WTC11 (cell line): ENCODE measurements around the gene ABCB11. TPM values are rescaled to one million over a fixed set of nuclear protein-coding genes. Genes with fewer than 3 reads are reported as not detected.

Experiments used
- ATAC-seq: fragments of 200-7000 bp; cut with Tn5 transposase; 2 replicates; pipeline ENCODE4 v1.10.0; 2021; ENCODE audit warnings: mild to moderate bottlenecking, moderate library complexity
- CTCF ChIA-PET: fragments of 300-600 bp; sonication (Branson Sonifier 250); formaldehyde crosslinking; loops from one replicate; lab custom pipeline; 2021; ENCODE audit warnings: antibody characterized with exemption; lab: Charles Lee
- POLR2A ChIA-PET: fragments of 350-600 bp; sonication (Branson Sonifier 250); formaldehyde crosslinking; loops from one replicate; lab custom pipeline; 2021; ENCODE audit warnings: antibody characterized with exemption; lab: Charles Lee
- DNase-seq: peaks from one replicate; pipeline ENCODE4 v3.0.0; 2021; ENCODE audit warnings: low spot score
- H3K27ac Mint-ChIP-seq: 2 replicates; pipeline ENCODE4 v1.8.0; 2021; ENCODE audit warnings: mixed read lengths
- H3K27me3 Mint-ChIP-seq: 2 replicates; pipeline ENCODE4 v1.8.0; 2021; ENCODE audit warnings: low read depth, mild to moderate bottlenecking, moderate library complexity, mixed read lengths
- H3K36me3 Mint-ChIP-seq: 2 replicates; pipeline ENCODE4 v1.8.0; 2021; ENCODE audit warnings: mixed read lengths
- H3K4me1 Mint-ChIP-seq: 2 replicates; pipeline ENCODE4 v1.8.0; 2022; ENCODE audit warnings: mixed read lengths
- H3K4me3 Mint-ChIP-seq: 2 replicates; pipeline ENCODE4 v1.8.0; 2021; ENCODE audit warnings: mild to moderate bottlenecking, moderate library complexity, mixed read lengths
- H3K9me3 Mint-ChIP-seq: 2 replicates; pipeline ENCODE4 v1.8.0; 2021; ENCODE audit warnings: mixed read lengths
- ATF1 ChIP-seq: sonication (generic); formaldehyde crosslinking; IDR thresholded peaks from 2 replicates; pipeline ENCODE4 v1.8.1; 2023; ENCODE audit warnings: mild to moderate bottlenecking, moderate library complexity, missing genetic modification reagents
- CREB1 ChIP-seq: sonication (generic); formaldehyde crosslinking; IDR thresholded peaks from 2 replicates; pipeline ENCODE4 v1.8.0; 2023; ENCODE audit warnings: mild to moderate bottlenecking, missing genetic modification reagents
- CREM ChIP-seq: sonication (generic); formaldehyde crosslinking; IDR thresholded peaks from 2 replicates; pipeline ENCODE4 v1.8.1; 2022; ENCODE audit warnings: mild to moderate bottlenecking, missing genetic modification reagents, moderate library complexity
- ELF4 ChIP-seq: sonication (generic); formaldehyde crosslinking; IDR thresholded peaks from 2 replicates; pipeline ENCODE4 v1.8.1; 2022; ENCODE audit warnings: low read depth, mild to moderate bottlenecking, moderate library complexity, missing genetic modification reagents
- FOXJ3 ChIP-seq: sonication (generic); formaldehyde crosslinking; IDR thresholded peaks from 2 replicates; pipeline ENCODE4 v1.9.0; 2021; ENCODE audit warnings: missing genetic modification reagents, mild to moderate bottlenecking, borderline replicate concordance
- FOXK1 ChIP-seq: sonication (generic); formaldehyde crosslinking; IDR thresholded peaks from 2 replicates; pipeline ENCODE4 v1.8.0; 2022; ENCODE audit warnings: mild to moderate bottlenecking, moderate library complexity, missing genetic modification reagents
- FOXP1 ChIP-seq: sonication (generic); formaldehyde crosslinking; IDR thresholded peaks from 2 replicates; pipeline ENCODE4 v1.8.0; 2022; ENCODE audit warnings: missing genetic modification reagents, mild to moderate bottlenecking, moderate library complexity, borderline replicate concordance
- JUN ChIP-seq: sonication (generic); formaldehyde crosslinking; IDR thresholded peaks from 2 replicates; pipeline ENCODE4 v1.8.0; 2023; ENCODE audit warnings: mild to moderate bottlenecking, missing genetic modification reagents
- MXD4 ChIP-seq: fragments of 250-450 bp; sonication (Bioruptor Pico); IDR thresholded peaks from 2 replicates; pipeline ENCODE4 v1.8.0; 2021; ENCODE audit warnings: mild to moderate bottlenecking, moderate library complexity, borderline replicate concordance
- MYBL2 ChIP-seq: sonication (generic); formaldehyde crosslinking; IDR thresholded peaks from 2 replicates; pipeline ENCODE4 v1.8.1; 2023; ENCODE audit warnings: mild to moderate bottlenecking, moderate library complexity, missing genetic modification reagents
- NFATC4 ChIP-seq: fragments of 250-450 bp; sonication (Bioruptor Pico); IDR thresholded peaks from 2 replicates; pipeline ENCODE4 v1.9.0; 2021; ENCODE audit warnings: mild to moderate bottlenecking
- RELA ChIP-seq: sonication (generic); formaldehyde crosslinking; IDR thresholded peaks from 2 replicates; pipeline ENCODE4 v1.8.1; 2022; ENCODE audit warnings: missing genetic modification reagents, mild to moderate bottlenecking, borderline replicate concordance
- RORB ChIP-seq: fragments of 250-450 bp; sonication (Bioruptor Pico); IDR thresholded peaks from 2 replicates; pipeline ENCODE4 v1.9.0; 2021; ENCODE audit warnings: mild to moderate bottlenecking
- TEAD1 ChIP-seq: sonication (generic); formaldehyde crosslinking; IDR thresholded peaks from 2 replicates; pipeline ENCODE4 v1.8.0; 2022; ENCODE audit warnings: mild to moderate bottlenecking, missing genetic modification reagents
- ZNF138 ChIP-seq: sonication (generic); formaldehyde crosslinking; conservative IDR thresholded peaks from 2 replicates; pipeline ENCODE4 v1.8.1; 2022; ENCODE audit warnings: mild to moderate bottlenecking, moderate library complexity, missing genetic modification reagents
- ZNF263 ChIP-seq: sonication (generic); formaldehyde crosslinking; IDR thresholded peaks from 2 replicates; pipeline ENCODE4 v1.8.1; 2022; ENCODE audit warnings: low read depth, mild to moderate bottlenecking, moderate library complexity, missing genetic modification reagents
- ZNF281 ChIP-seq: sonication (generic); formaldehyde crosslinking; IDR thresholded peaks from 2 replicates; pipeline ENCODE4 v1.8.0; 2023; ENCODE audit warnings: mild to moderate bottlenecking, missing genetic modification reagents
- ZNF416 ChIP-seq: fragments of 250-450 bp; sonication (Bioruptor Pico); IDR thresholded peaks from 2 replicates; pipeline ENCODE4 v1.9.0; 2021; ENCODE audit warnings: mild to moderate bottlenecking, inconsistent platforms
- ZNF423 ChIP-seq: fragments of 250-450 bp; sonication (Bioruptor Pico); IDR thresholded peaks from 2 replicates; pipeline ENCODE4 v2.1.2; 2022; ENCODE audit warnings: mild to moderate bottlenecking, moderate library complexity
- ZNF425 ChIP-seq: fragments of 250-450 bp; sonication (Bioruptor Pico); conservative IDR thresholded peaks from 2 replicates; pipeline ENCODE4 v1.9.0; 2021; ENCODE audit warnings: mild to moderate bottlenecking
- total RNA-seq: library from RNA; stranded (reverse); gene quantifications from 3 replicates; pipeline ENCODE4 v1.2.3, GENCODE V29; 2021
- TF ChIP-seq, protein P1 (sequence below): sonication (generic); formaldehyde crosslinking; IDR thresholded peaks from 2 replicates; pipeline ENCODE4 v1.8.1; 2022; ENCODE audit warnings: low read depth, missing genetic modification reagents, borderline replicate concordance
- TF ChIP-seq, protein P2 (sequence below): sonication (generic); formaldehyde crosslinking; IDR thresholded peaks from 2 replicates; pipeline ENCODE4 v1.8.0; 2022; ENCODE audit warnings: mild to moderate bottlenecking, missing genetic modification reagents
- TF ChIP-seq, protein P3 (sequence below): sonication (generic); formaldehyde crosslinking; IDR thresholded peaks from 2 replicates; pipeline ENCODE4 v1.8.0; 2022; ENCODE audit warnings: mild to moderate bottlenecking, missing genetic modification reagents

The ABCB11 gene
- total RNA-seq, 1 experiment from 2014 or later = 0.77 TPM

GRCh38 chr2:168986398-168986943 is 44.7 kb downstream of the ABCB11 start:
- TF ChIP-seq ZNF416 (no peak), CREM (CRISPR knock-in tag) (no peak), ZNF263 (CRISPR knock-in tag) (no peak), RORB (CRISPR knock-in tag) (no peak), CREB1 (CRISPR knock-in tag) (no peak), FOXK1 (no peak), ZNF423 (CRISPR knock-in tag) (no peak), FOXJ3 (CRISPR knock-in tag) (no peak)
- no peaks in the 10 kb centered on the region for H3K9me3 Mint-ChIP-seq
- ChIA-PET POLR2A (no interaction called here), CTCF (interaction anchor here (1.1 to 1.4 kb wide), 2 partner anchors 146 to 155 kb away, joined by 3 to 4 read pairs; no protein-coding TSS in a partner anchor)
- no peaks in the 10 kb centered on the region for H3K36me3 Mint-ChIP-seq
- no peak overlapping the region for H3K27ac Mint-ChIP-seq
- no peaks in the 10 kb centered on the region for H3K4me1 Mint-ChIP-seq
- no peaks in the 10 kb centered on the region for H3K27me3 Mint-ChIP-seq
- ATAC-seq (no peak), DNase-seq (no peak)
- H3K4me3 Mint-ChIP-seq = no peak overlapping the region

DNA sequence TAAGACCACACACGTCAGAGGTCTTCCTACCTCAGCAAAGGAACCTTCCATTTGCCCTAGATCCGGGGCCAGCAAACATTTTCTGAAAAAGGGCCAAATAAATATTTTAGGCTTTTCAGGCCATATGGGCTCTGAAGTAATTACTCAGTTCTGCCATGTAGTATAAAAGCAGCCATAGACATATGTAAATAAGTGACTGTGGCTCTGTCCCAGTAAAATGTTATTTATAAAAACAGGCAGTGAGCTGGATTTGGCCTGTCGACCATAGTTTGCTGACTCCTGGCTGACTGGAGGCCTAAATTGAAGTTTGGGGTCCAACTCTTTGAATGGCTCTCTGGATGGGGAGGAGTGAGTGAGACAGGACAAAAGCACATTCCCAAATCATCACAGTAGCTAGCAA is 49.5 kb downstream of the ABCB11 start:
- H3K36me3 Mint-ChIP-seq = no peaks in the 10 kb centered on the region
- DNase-seq = no peak
- CTCF ChIA-PET = no interaction called here
- ATAC-seq = no peak
- no peak overlapping the region for H3K4me3 Mint-ChIP-seq
- POLR2A ChIA-PET = no interaction called here
- no peaks in the 10 kb centered on the region for H3K9me3 Mint-ChIP-seq
- H3K27me3 Mint-ChIP-seq = no peaks in the 10 kb centered on the region
- no peak overlapping the region for H3K27ac Mint-ChIP-seq
- no peak for TF ChIP-seq RELA (CRISPR knock-in tag)
- no peak for TF ChIP-seq ZNF138 (CRISPR knock-in tag)
- TF ChIP-seq JUN (CRISPR knock-in tag) = no peak
- TF ChIP-seq TEAD1 (CRISPR knock-in tag) = no peak
- TF ChIP-seq, protein P1, sequence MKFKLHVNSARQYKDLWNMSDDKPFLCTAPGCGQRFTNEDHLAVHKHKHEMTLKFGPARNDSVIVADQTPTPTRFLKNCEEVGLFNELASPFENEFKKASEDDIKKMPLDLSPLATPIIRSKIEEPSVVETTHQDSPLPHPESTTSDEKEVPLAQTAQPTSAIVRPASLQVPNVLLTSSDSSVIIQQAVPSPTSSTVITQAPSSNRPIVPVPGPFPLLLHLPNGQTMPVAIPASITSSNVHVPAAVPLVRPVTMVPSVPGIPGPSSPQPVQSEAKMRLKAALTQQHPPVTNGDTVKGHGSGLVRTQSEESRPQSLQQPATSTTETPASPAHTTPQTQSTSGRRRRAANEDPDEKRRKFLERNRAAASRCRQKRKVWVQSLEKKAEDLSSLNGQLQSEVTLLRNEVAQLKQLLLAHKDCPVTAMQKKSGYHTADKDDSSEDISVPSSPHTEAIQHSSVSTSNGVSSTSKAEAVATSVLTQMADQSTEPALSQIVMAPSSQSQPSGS = no peak
- TF ChIP-seq, protein P2, sequence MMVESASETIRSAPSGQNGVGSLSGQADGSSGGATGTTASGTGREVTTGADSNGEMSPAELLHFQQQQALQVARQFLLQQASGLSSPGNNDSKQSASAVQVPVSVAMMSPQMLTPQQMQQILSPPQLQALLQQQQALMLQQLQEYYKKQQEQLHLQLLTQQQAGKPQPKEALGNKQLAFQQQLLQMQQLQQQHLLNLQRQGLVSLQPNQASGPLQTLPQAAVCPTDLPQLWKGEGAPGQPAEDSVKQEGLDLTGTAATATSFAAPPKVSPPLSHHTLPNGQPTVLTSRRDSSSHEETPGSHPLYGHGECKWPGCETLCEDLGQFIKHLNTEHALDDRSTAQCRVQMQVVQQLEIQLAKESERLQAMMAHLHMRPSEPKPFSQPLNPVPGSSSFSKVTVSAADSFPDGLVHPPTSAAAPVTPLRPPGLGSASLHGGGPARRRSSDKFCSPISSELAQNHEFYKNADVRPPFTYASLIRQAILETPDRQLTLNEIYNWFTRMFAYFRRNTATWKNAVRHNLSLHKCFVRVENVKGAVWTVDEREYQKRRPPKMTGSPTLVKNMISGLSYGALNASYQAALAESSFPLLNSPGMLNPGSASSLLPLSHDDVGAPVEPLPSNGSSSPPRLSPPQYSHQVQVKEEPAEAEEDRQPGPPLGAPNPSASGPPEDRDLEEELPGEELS (CRISPR knock-in tag) = no peak
- TF ChIP-seq MYBL2 (CRISPR knock-in tag) = no peak
- TF ChIP-seq NFATC4 (CRISPR knock-in tag) = no peak
- TF ChIP-seq ZNF281 (CRISPR knock-in tag) = no peak
- TF ChIP-seq ELF4 (CRISPR knock-in tag) = no peak
- TF ChIP-seq ZNF425 (CRISPR knock-in tag) = no peak
- TF ChIP-seq RORB (CRISPR knock-in tag) = no peak
- TF ChIP-seq ZNF416 = no peak
- TF ChIP-seq ATF1 (CRISPR knock-in tag) = no peak
- no peak for TF ChIP-seq MXD4 (CRISPR knock-in tag)
- TF ChIP-seq FOXP1 (CRISPR knock-in tag) = no peak
- TF ChIP-seq, protein P3, sequence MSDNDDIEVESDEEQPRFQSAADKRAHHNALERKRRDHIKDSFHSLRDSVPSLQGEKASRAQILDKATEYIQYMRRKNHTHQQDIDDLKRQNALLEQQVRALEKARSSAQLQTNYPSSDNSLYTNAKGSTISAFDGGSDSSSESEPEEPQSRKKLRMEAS (CRISPR knock-in tag) = no peak
- no peak for TF ChIP-seq ZNF423 (CRISPR knock-in tag)
- peaks cover 4% of the 10 kb centered on the region; the same call in 1 of the 2 replicates for H3K4me1 Mint-ChIP-seq
